GM12872 (cell line): ENCODE results near the gene DYDC2.

Experiments
- CTCF ChIP-seq: IDR thresholded peaks from 3 replicates; pipeline ENCODE4 v1.5.1; 2011; ENCODE audit warnings: low read depth, mild to moderate bottlenecking, low read length, moderate library complexity; ENCODE audit not compliant: insufficient read depth

DYDC2 gene

GRCh38 chr10:80344912-80345311 lies 11.7 kb upstream of the DYDC2 start:
- TF ChIP-seq CTCF: no peak

GRCh38 chr10:80350251-80350650 lies 6.3 kb upstream of the DYDC2 start:
- TF ChIP-seq CTCF: no peak

- TF ChIP-seq CTCF: no peak
These were observed 5.4 kb upstream of the DYDC2 start for GRCh38 chr10:80351220-80351619.

- TF ChIP-seq CTCF: no peak
These were observed 639 bp downstream of the DYDC2 start for GRCh38 chr10:80356989-80357850.

GRCh38 chr10:80357851-80358125 lies 1.2 kb downstream of the DYDC2 start:
- TF ChIP-seq CTCF: no peak

GRCh38 chr10:80359644-80360043 lies 3.1 kb downstream of the DYDC2 start:
- TF ChIP-seq CTCF: no peak

- no peak for TF ChIP-seq CTCF
These were observed 8.9 kb downstream of the DYDC2 start for GRCh38 chr10:80365510-80365909.
